ENCODE data around the gene EPHA6. TPM values are rescaled to one million over a fixed set of nuclear protein-coding genes. Genes with fewer than 3 reads are reported as not detected.

EPHA6 gene
- total RNA-seq, 1 donor from 2014 or later = not detected

GRCh38 chr3:97699889-97700288 lies 885.5 kb downstream of the EPHA6 start:
- H3K9me3 ChIP-seq = no peaks in the 10 kb centered on the region
- no peak for TF ChIP-seq CTCF (IDR thresholded peaks at IDR 0.05)
- ATAC-seq = no peak
- DNase-seq = no peak
- no peaks in the 10 kb centered on the region for H3K36me3 ChIP-seq
- H3K4me3 ChIP-seq = no peak overlapping the region
- no peaks in the 10 kb centered on the region for H3K27me3 ChIP-seq
- intact Hi-C loops (cut with DNase I) = no loop called here
- no peak overlapping the region for H3K27ac ChIP-seq
- no peaks in the 10 kb centered on the region for H3K4me1 ChIP-seq

GRCh38 chr3:97705764-97706163 lies 891.4 kb downstream of the EPHA6 start:
- Histone ChIP-seq H3K4me3 (no peak overlapping the region), H3K36me3 (no peaks in the 10 kb centered on the region), H3K27ac (no peak overlapping the region), H3K9me3 (no peaks in the 10 kb centered on the region), H3K27me3 (no peaks in the 10 kb centered on the region), H3K4me1 (no peaks in the 10 kb centered on the region)
- intact Hi-C loops (cut with DNase I) = no loop called here
- ATAC-seq (no peak), DNase-seq (no peak)
- TF ChIP-seq CTCF (IDR thresholded peaks at IDR 0.05) = no peak

- Histone ChIP-seq H3K4me3 (no peak overlapping the region), H3K36me3 (no peaks in the 10 kb centered on the region), H3K27ac (no peak overlapping the region), H3K4me1 (no peaks in the 10 kb centered on the region), H3K27me3 (no peaks in the 10 kb centered on the region), H3K9me3 (no peaks in the 10 kb centered on the region)
- no peak for TF ChIP-seq CTCF (IDR thresholded peaks at IDR 0.05)
- DNase-seq (no peak), ATAC-seq (no peak)
- intact Hi-C loops (cut with DNase I) = no loop called here
Measured at GRCh38 chr3:97706226-97706625, 891.8 kb downstream of the EPHA6 start.

- no peak for ATAC-seq
Measured at GRCh38 chr3:97711654-97712053, 897.3 kb downstream of the EPHA6 start.

GRCh38 chr3:97712919-97713318 lies 898.5 kb downstream of the EPHA6 start:
- Histone ChIP-seq H3K4me3 (no peak overlapping the region), H3K36me3 (no peaks in the 10 kb centered on the region), H3K27ac (no peak overlapping the region), H3K4me1 (no peaks in the 10 kb centered on the region), H3K27me3 (no peaks in the 10 kb centered on the region), H3K9me3 (no peaks in the 10 kb centered on the region)
- ATAC-seq = peak; percentile 60
- no peak for DNase-seq
- intact Hi-C loops (cut with DNase I) = no loop called here
- no peak for TF ChIP-seq CTCF (IDR thresholded peaks at IDR 0.05)

More at GRCh38 chr3:97711654-97712053, 897.3 kb downstream of the EPHA6 start:
- H3K27me3 ChIP-seq = no peaks in the 10 kb centered on the region
- intact Hi-C loops (cut with DNase I) = no loop called here
- H3K9me3 ChIP-seq = no peaks in the 10 kb centered on the region
- H3K4me1 ChIP-seq = no peaks in the 10 kb centered on the region
- no peak for DNase-seq
- H3K4me3 ChIP-seq = no peak overlapping the region
- no peak overlapping the region for H3K27ac ChIP-seq
- no peak for TF ChIP-seq CTCF (IDR thresholded peaks at IDR 0.05)
- H3K36me3 ChIP-seq = no peaks in the 10 kb centered on the region

- intact Hi-C loops (cut with DNase I) = no loop called here
- Histone ChIP-seq H3K27ac (no peak overlapping the region), H3K36me3 (no peaks in the 10 kb centered on the region), H3K9me3 (no peaks in the 10 kb centered on the region), H3K4me1 (no peaks in the 10 kb centered on the region), H3K27me3 (no peaks in the 10 kb centered on the region), H3K4me3 (no peak overlapping the region)
- no peak for TF ChIP-seq CTCF (IDR thresholded peaks at IDR 0.05)
- ATAC-seq = no peak
- no peak for DNase-seq
Measured at GRCh38 chr3:97713634-97714033, 899.2 kb downstream of the EPHA6 start.
